Thyroid gland (tissue), 4 donors: Measurements from ENCODE around the gene WDR27. TPM values are rescaled to one million over a fixed set of nuclear protein-coding genes. Genes with fewer than 3 reads are reported as not detected.

Source experiments
- DNase-seq, 2 donors: peaks; one replicate each; pipeline ENCODE4 v3.0.0-alpha.2; 2019
- H3K27ac ChIP-seq, 3 donors: fragments of 200-600 bp; sonication (generic); 1 replicate in 2 of 3; 2 replicates in 1 of 3; pipeline ENCODE4 v1.5.1; 2016 to 2019; ENCODE audit warnings: mild to moderate bottlenecking in 1 of 3, moderate library complexity in 1 of 3
- H3K27me3 ChIP-seq: fragments of 200-600 bp; sonication (generic); one replicate; pipeline ENCODE4 v1.5.1; 2019
- H3K36me3 ChIP-seq, 2 donors: fragments of 200-600 bp; sonication (generic); one replicate each; pipeline ENCODE4 v1.5.1; 2016 to 2019
- H3K4me1 ChIP-seq, 2 donors: fragments of 200-600 bp; sonication (generic); one replicate each; pipeline ENCODE4 v1.5.1; 2017 to 2019
- H3K4me3 ChIP-seq, 3 donors: fragments of 200-600 bp; sonication (generic); replicated peaks in 1 of 3; 1 replicate in 2 of 3; 2 replicates in 1 of 3; pipeline ENCODE4 v1.5.1; 2016; ENCODE audit warnings: mild to moderate bottlenecking in 1 of 3
- H3K9me3 ChIP-seq: fragments of 200-600 bp; sonication (generic); one replicate; pipeline ENCODE4 v1.5.1; 2017
- CTCF ChIP-seq, 6 experiments: fragments of 200-600 bp in 3 of 6; fragments of 450-650 bp in 3 of 6; sonication (generic) in 3 of 6; IDR thresholded peaks; one replicate each; pipeline ENCODE4 v1.5.1; 2016 to 2019; ENCODE audit warnings: antibody characterized with exemption in 6 of 6, mild to moderate bottlenecking in 2 of 6, inconsistent platforms in 1 of 6, moderate library complexity in 1 of 6
- POLR2A ChIP-seq, 2 donors: fragments of 450-650 bp; IDR thresholded peaks; one replicate each; pipeline ENCODE4 v1.6.1; 2017; ENCODE audit warnings: antibody characterized with exemption in 2 of 2, mild to moderate bottlenecking in 2 of 2, moderate library complexity in 1 of 2
- WGBS, 2 donors: methylation state at CpG; one replicate each; pipeline ENCODE4 v1.1.5; 2017; 5-methylcytosine and 5-hydroxymethylcytosine counted together
- intact Hi-C: fragments of 100-400 bp; cut with DNase I; formaldehyde crosslinking; loops from one replicate; pipeline ENCODE4 v1.15.1; 2023
- total RNA-seq, 4 donors: library from RNA; depleted of rRNA; stranded (reverse); fragments of >200 nt; gene quantifications; one replicate each; pipeline ENCODE4 v1.2.3, GENCODE V29; 2016

WDR27 gene
- total RNA-seq, 4 donors from 2014 or later: 48.9 to 74.6 (median 51.8) TPM

DNA sequence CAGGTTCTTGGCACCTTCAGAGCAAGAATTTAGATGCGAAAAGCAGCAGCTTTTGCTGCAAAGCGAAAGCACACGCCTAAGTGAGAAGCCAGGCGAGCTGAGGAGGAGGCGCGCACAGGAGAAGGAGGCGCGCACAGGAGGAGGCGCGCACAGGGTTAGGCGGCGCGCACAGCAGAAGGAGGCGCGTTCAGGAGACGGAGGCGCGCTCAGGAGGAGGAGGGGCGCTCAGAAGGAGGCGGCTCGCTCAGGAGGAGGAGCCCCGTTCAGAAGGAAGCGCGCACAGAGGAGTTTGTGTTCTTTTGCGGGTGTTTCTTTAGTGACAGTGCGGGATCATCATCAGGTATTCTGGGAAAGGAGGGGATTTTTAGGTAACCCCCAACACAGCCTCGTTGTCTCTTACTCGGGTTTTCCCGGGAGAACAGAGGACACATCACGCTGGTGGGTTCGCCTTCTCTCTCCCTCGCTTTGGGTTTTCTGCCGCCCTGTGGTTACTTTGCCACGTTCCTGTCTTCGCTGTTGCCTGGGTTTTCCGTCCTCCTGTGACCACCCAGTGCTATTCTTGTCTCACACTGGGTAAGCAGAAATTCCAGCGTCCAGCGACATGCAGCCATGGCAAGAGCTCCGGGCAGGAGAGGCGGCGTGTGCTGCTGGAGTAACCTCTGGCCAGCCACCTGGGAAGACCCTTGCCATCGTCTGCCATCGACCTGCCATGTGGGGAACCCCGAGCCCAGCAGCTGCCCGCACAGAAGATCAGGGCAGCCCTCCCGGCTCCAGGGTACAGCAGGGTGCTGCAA lies 47.0 kb downstream of the WDR27 start:
- TF ChIP-seq CTCF (IDR thresholded peaks at IDR 0.05) (peak in 4 of 6 experiments; percentile 39 to 59 (median 50)), POLR2A (IDR thresholded peaks at IDR 0.05) (peak in 1 of 2 donors; percentile 68)
- DNase-seq: peak; percentile 73 to 83
- intact Hi-C loops: no loop called here
- H3K27me3 ChIP-seq: no peaks in the 10 kb centered on the region
- H3K36me3 ChIP-seq: peaks cover 0 to 12% of the 10 kb centered on the region in 2 donors
- peak overlapping the region in 2 of 3 donors; percentile 18 to 46 for H3K4me3 ChIP-seq
- H3K4me1 ChIP-seq: peaks cover 0 to 4% of the 10 kb centered on the region in 2 donors
- WGBS, 2 donors: 59 to 63% methylated on average over 42 to 46 of the region's 46 CpGs
- no peaks in the 10 kb centered on the region for H3K9me3 ChIP-seq
- H3K27ac ChIP-seq: peak overlapping the region; percentile 59 to 83 (median 76)

DNA sequence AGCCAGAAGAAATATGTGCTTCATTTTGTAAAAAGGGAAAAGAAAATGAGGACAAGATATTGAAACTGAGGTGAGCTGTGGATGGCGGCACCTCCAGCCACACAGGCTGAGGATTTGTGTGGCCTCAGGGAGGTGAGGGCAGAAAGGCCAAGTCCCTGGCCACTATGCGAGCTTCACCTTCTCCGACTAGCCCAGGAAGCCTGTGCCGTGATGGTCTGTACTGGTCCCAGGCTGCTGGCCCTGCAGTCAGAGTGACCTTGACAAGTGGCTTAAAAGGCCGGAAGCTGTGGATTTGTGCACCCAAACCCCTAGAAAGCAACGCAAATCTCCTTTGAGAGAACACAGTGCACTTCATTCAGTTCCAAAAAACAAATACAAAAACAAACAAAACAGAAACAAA lies 48.1 kb downstream of the WDR27 start:
- Histone ChIP-seq H3K9me3 (no peaks in the 10 kb centered on the region), H3K36me3 (peaks cover 0 to 12% of the 10 kb centered on the region in 2 donors), H3K4me1 (peaks cover 0 to 4% of the 10 kb centered on the region in 2 donors), H3K27ac (peak overlapping the region in 2 of 3 donors; percentile 59 to 83), H3K4me3 (no peak overlapping the region), H3K27me3 (no peaks in the 10 kb centered on the region)
- no peak for TF ChIP-seq CTCF (IDR thresholded peaks at IDR 0.05)
- 78 to 88% methylated on average over 6 of the region's 6 CpGs for WGBS, 2 donors
- no peak for DNase-seq
- intact Hi-C loops: no loop called here

DNA sequence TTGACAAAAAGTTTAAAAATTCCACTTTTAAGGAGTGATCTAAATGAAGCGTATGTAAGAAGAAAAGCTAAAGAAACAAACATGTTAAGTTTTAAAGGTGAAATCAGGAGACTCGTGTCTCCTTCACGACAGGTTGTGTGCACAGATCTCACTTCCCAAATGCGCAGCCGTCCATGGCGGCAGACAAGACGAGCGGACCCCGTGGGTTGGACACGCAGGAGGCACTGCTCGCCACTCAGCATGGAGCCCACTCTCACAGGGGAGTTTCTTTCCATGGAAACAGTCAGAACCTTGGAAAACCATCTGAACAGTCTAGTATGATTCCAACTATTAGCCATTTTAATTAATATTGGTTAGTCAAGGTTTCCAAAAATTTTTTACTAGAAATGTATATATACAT lies 48.9 kb downstream of the WDR27 start:
- intact Hi-C loops: no loop called here
- H3K27me3 ChIP-seq: no peaks in the 10 kb centered on the region
- H3K27ac ChIP-seq: no peak overlapping the region
- TF ChIP-seq POLR2A (IDR thresholded peaks at IDR 0.05): no peak
- TF ChIP-seq CTCF (IDR thresholded peaks at IDR 0.05): no peak
- no peaks in the 10 kb centered on the region for H3K9me3 ChIP-seq
- H3K36me3 ChIP-seq: peaks cover 0 to 10% of the 10 kb centered on the region in 2 donors
- WGBS, 2 donors: 97% methylated on average over 11 of the region's 11 CpGs
- no peak overlapping the region for H3K4me3 ChIP-seq
- DNase-seq: no peak
- peaks cover 0 to 4% of the 10 kb centered on the region in 2 donors for H3K4me1 ChIP-seq

DNA sequence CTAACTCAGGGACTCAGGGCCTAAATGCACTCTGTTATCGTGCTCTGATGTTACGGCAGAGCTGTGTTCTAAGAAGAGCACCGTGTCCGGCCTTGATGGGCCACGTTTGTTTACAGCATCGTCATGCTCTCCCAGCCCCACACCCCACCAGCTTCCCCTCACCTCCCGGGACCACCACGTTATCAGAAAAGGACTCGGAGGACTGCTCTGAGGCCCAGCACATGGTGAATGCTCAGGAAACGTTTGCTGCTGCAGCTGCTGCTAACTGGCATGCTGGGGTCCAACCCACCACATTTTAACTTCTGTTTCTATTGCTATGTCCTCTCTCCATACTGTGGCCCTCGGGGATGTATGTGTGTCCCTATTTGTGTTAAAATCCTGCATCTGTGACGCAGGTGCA lies 50.3 kb downstream of the WDR27 start:
- H3K4me3 ChIP-seq: no peak overlapping the region
- intact Hi-C loops: no loop called here
- 94 to 96% methylated on average over 12 of the region's 12 CpGs for WGBS, 2 donors

More for the DNA sequence above, 50.3 kb downstream of the WDR27 start:
- DNase-seq: no peak
- H3K36me3 ChIP-seq: no peaks in the 10 kb centered on the region
- H3K27me3 ChIP-seq: no peaks in the 10 kb centered on the region
- H3K27ac ChIP-seq: no peak overlapping the region
- TF ChIP-seq POLR2A (IDR thresholded peaks at IDR 0.05) (no peak), CTCF (IDR thresholded peaks at IDR 0.05) (no peak)
- H3K4me1 ChIP-seq: peaks cover 0 to 4% of the 10 kb centered on the region in 2 donors
- no peaks in the 10 kb centered on the region for H3K9me3 ChIP-seq
